Measurements from ENCODE around the gene PLA2G15. TPM values are rescaled to one million over a fixed set of nuclear protein-coding genes. Genes with fewer than 3 reads are reported as not detected.
A peak's percentile ranks its signal among the peaks of the same experiment; 100 is the strongest.

PLA2G15 gene
- total and polyA plus RNA-seq, 2 of the 13 experiments (the other 11 are each of a cell fraction or from before 2014, with no cell fraction given) = 14.4 to 23.7 TPM

- peak; percentile 22; the same call in 1 of the 2 replicates for TF ChIP-seq ZNF704 (CRISPR knock-in tag; IDR thresholded peaks at IDR 0.05; ENCODE audit: borderline replicate concordance)
- TF ChIP-seq ZNF644 (CRISPR knock-in tag; IDR thresholded peaks at IDR 0.05; ENCODE audit: low read depth) = peak; percentile 19; the same call in 1 of the 2 replicates
- TF ChIP-seq, protein P1, sequence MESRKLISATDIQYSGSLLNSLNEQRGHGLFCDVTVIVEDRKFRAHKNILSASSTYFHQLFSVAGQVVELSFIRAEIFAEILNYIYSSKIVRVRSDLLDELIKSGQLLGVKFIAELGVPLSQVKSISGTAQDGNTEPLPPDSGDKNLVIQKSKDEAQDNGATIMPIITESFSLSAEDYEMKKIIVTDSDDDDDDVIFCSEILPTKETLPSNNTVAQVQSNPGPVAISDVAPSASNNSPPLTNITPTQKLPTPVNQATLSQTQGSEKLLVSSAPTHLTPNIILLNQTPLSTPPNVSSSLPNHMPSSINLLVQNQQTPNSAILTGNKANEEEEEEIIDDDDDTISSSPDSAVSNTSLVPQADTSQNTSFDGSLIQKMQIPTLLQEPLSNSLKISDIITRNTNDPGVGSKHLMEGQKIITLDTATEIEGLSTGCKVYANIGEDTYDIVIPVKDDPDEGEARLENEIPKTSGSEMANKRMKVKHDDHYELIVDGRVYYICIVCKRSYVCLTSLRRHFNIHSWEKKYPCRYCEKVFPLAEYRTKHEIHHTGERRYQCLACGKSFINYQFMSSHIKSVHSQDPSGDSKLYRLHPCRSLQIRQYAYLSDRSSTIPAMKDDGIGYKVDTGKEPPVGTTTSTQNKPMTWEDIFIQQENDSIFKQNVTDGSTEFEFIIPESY (CRISPR knock-in tag; IDR thresholded peaks at IDR 0.05) = peak; percentile 80
- no peak for TF ChIP-seq SNRNP70 (IDR thresholded peaks at IDR 0.05; ENCODE audit: low read depth, low read length)
- TF ChIP-seq, protein P2, sequence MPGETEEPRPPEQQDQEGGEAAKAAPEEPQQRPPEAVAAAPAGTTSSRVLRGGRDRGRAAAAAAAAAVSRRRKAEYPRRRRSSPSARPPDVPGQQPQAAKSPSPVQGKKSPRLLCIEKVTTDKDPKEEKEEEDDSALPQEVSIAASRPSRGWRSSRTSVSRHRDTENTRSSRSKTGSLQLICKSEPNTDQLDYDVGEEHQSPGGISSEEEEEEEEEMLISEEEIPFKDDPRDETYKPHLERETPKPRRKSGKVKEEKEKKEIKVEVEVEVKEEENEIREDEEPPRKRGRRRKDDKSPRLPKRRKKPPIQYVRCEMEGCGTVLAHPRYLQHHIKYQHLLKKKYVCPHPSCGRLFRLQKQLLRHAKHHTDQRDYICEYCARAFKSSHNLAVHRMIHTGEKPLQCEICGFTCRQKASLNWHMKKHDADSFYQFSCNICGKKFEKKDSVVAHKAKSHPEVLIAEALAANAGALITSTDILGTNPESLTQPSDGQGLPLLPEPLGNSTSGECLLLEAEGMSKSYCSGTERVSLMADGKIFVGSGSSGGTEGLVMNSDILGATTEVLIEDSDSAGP (CRISPR knock-in tag; IDR thresholded peaks at IDR 0.05; ENCODE audit: borderline replicate concordance) = peak; percentile 88
- TF ChIP-seq, protein P3, sequence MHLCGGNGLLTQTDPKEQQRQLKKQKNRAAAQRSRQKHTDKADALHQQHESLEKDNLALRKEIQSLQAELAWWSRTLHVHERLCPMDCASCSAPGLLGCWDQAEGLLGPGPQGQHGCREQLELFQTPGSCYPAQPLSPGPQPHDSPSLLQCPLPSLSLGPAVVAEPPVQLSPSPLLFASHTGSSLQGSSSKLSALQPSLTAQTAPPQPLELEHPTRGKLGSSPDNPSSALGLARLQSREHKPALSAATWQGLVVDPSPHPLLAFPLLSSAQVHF (CRISPR knock-in tag; IDR thresholded peaks at IDR 0.05) = 0 out of 2 replicates have a peak, but pooled peaks have one; percentile 39
- TF ChIP-seq, protein P4, sequence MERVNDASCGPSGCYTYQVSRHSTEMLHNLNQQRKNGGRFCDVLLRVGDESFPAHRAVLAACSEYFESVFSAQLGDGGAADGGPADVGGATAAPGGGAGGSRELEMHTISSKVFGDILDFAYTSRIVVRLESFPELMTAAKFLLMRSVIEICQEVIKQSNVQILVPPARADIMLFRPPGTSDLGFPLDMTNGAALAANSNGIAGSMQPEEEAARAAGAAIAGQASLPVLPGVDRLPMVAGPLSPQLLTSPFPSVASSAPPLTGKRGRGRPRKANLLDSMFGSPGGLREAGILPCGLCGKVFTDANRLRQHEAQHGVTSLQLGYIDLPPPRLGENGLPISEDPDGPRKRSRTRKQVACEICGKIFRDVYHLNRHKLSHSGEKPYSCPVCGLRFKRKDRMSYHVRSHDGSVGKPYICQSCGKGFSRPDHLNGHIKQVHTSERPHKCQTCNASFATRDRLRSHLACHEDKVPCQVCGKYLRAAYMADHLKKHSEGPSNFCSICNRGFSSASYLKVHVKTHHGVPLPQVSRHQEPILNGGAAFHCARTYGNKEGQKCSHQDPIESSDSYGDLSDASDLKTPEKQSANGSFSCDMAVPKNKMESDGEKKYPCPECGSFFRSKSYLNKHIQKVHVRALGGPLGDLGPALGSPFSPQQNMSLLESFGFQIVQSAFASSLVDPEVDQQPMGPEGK (CRISPR knock-in tag; IDR thresholded peaks at IDR 0.05) = peak; percentile 46
- TF ChIP-seq MTERF4 (CRISPR knock-in tag; IDR thresholded peaks at IDR 0.05) = peak; percentile 90; the same call in 1 of the 2 replicates
- TF ChIP-seq ZNF546 (CRISPR knock-in tag; conservative IDR thresholded peaks at IDR 0.05) = peak; percentile 92
- no peak for TF ChIP-seq ATF7 (IDR thresholded peaks at IDR 0.05)
- 0 out of 2 replicates have a peak, but pooled peaks have one; percentile 68 for TF ChIP-seq ATF7 (CRISPR knock-in tag; IDR thresholded peaks at IDR 0.05)
- no peak for TF ChIP-seq ZNF3 (CRISPR knock-in tag; IDR thresholded peaks at IDR 0.05)
- peak; percentile 81; the same call in 1 of the 2 replicates for TF ChIP-seq ZNF343 (CRISPR knock-in tag; IDR thresholded peaks at IDR 0.05)
- TF ChIP-seq KAT8 (CRISPR knock-in tag; IDR thresholded peaks at IDR 0.05) = peak; percentile 86
- TF ChIP-seq ZFP41 (CRISPR knock-in tag; IDR thresholded peaks at IDR 0.05; ENCODE audit: borderline replicate concordance) = peak; percentile 86; the same call in 1 of the 2 replicates
- no peak for TF ChIP-seq HCFC1 (IDR thresholded peaks at IDR 0.05; ENCODE audit: low read depth, low read length)
These were observed 13.0 kb downstream of the PLA2G15 start (continued) for GRCh38 chr16:68257906-68258800.

Data from HepG2 (cell line).